ENCODE data around the gene RALGPS2. TPM values are rescaled to one million over a fixed set of nuclear protein-coding genes. Genes with fewer than 3 reads are reported as not detected.

RALGPS2 gene
- total and polyA plus RNA-seq, 12 donors: 2.5 to 36.7 (median 12.9) TPM

GRCh38 chr1:178885869-178886268 lies 160.8 kb downstream of the RALGPS2 start:
- Histone ChIP-seq H3K9me3 (replicated peaks in 1 of 3) (no peaks in the 10 kb centered on the region), H3K27me3 (no peaks in the 10 kb centered on the region), H3K4me3 (no peak overlapping the region), H3K36me3 (replicated peaks in 1 of 2) (no peaks in the 10 kb centered on the region), H3K27ac (no peak overlapping the region), H3K4me1 (replicated peaks in 1 of 2) (no peaks in the 10 kb centered on the region)
- DNase-seq: no peak
- TF ChIP-seq, protein P1, sequence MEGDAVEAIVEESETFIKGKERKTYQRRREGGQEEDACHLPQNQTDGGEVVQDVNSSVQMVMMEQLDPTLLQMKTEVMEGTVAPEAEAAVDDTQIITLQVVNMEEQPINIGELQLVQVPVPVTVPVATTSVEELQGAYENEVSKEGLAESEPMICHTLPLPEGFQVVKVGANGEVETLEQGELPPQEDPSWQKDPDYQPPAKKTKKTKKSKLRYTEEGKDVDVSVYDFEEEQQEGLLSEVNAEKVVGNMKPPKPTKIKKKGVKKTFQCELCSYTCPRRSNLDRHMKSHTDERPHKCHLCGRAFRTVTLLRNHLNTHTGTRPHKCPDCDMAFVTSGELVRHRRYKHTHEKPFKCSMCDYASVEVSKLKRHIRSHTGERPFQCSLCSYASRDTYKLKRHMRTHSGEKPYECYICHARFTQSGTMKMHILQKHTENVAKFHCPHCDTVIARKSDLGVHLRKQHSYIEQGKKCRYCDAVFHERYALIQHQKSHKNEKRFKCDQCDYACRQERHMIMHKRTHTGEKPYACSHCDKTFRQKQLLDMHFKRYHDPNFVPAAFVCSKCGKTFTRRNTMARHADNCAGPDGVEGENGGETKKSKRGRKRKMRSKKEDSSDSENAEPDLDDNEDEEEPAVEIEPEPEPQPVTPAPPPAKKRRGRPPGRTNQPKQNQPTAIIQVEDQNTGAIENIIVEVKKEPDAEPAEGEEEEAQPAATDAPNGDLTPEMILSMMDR (IDR thresholded peaks at IDR 0.05): no peak
- TF ChIP-seq POLR2A (IDR thresholded peaks at IDR 0.05): no peak
- intact Hi-C loops (cut with DNase I): no loop called here
- 91 to 97% (median 95%) methylated on average over 4 of the region's 4 CpGs for WGBS, 4 donors

- no peak for TF ChIP-seq POLR2A (IDR thresholded peaks at IDR 0.05)
- Histone ChIP-seq H3K9me3 (replicated peaks in 1 of 3) (no peaks in the 10 kb centered on the region), H3K4me3 (no peak overlapping the region), H3K27ac (no peak overlapping the region), H3K36me3 (replicated peaks in 1 of 2) (no peaks in the 10 kb centered on the region), H3K4me1 (replicated peaks in 1 of 2) (no peaks in the 10 kb centered on the region), H3K27me3 (no peaks in the 10 kb centered on the region)
- WGBS, 4 donors: 93 to 97% (median 96%) methylated on average over 2 of the region's 2 CpGs
- intact Hi-C loops (cut with DNase I): no loop called here
- no peak for DNase-seq
Measured at GRCh38 chr1:178886551-178886950, 161.5 kb downstream of the RALGPS2 start.

- Histone ChIP-seq H3K4me3 (no peak overlapping the region), H3K4me1 (replicated peaks in 1 of 2) (no peaks in the 10 kb centered on the region), H3K36me3 (replicated peaks in 1 of 2) (no peaks in the 10 kb centered on the region), H3K27me3 (no peaks in the 10 kb centered on the region), H3K9me3 (replicated peaks in 1 of 3) (no peaks in the 10 kb centered on the region), H3K27ac (no peak overlapping the region)
- intact Hi-C loops (cut with DNase I): no loop called here
- DNase-seq: peak in 1 of 7 donors; percentile 5
- no peak for TF ChIP-seq POLR2A (IDR thresholded peaks at IDR 0.05)
- TF ChIP-seq, protein P1 (IDR thresholded peaks at IDR 0.05): no peak
Measured at GRCh38 chr1:178895928-178896327, 170.9 kb downstream of the RALGPS2 start.

- Histone ChIP-seq H3K27ac (no peak overlapping the region), H3K4me3 (no peak overlapping the region), H3K36me3 (replicated peaks in 1 of 2) (no peaks in the 10 kb centered on the region), H3K27me3 (no peaks in the 10 kb centered on the region), H3K9me3 (replicated peaks in 1 of 3) (no peaks in the 10 kb centered on the region), H3K4me1 (replicated peaks in 1 of 2) (no peaks in the 10 kb centered on the region)
- no peak for DNase-seq
- TF ChIP-seq, protein P1 (IDR thresholded peaks at IDR 0.05): no peak
- TF ChIP-seq POLR2A (IDR thresholded peaks at IDR 0.05): no peak
- WGBS, 4 donors: 93 to 100% (median 98%) methylated on average over 1 of the region's 1 CpG
- intact Hi-C loops (cut with DNase I): no loop called here
Measured at GRCh38 chr1:178898401-178898800, 173.4 kb downstream of the RALGPS2 start.

GRCh38 chr1:178899402-178899801 lies 174.4 kb downstream of the RALGPS2 start:
- Histone ChIP-seq H3K27ac (no peak overlapping the region), H3K4me1 (replicated peaks in 1 of 2) (no peaks in the 10 kb centered on the region), H3K4me3 (no peak overlapping the region), H3K36me3 (replicated peaks in 1 of 2) (no peaks in the 10 kb centered on the region), H3K27me3 (no peaks in the 10 kb centered on the region), H3K9me3 (replicated peaks in 1 of 3) (no peaks in the 10 kb centered on the region)
- 90 to 94% (median 92%) methylated on average over 2 of the region's 2 CpGs for WGBS, 4 donors
- DNase-seq: no peak
- TF ChIP-seq, protein P1 (IDR thresholded peaks at IDR 0.05): no peak
- TF ChIP-seq POLR2A (IDR thresholded peaks at IDR 0.05): no peak
- intact Hi-C loops (cut with DNase I): no loop called here

Measured in adrenal gland (tissue), 12 donors.